Stimulated activated CD8-positive, alpha-beta memory T cell treated with anti-CD3 and anti-CD28 coated beads, Interleukin-12 subunit alpha, Interleukin-12 subunit beta, amount 100 ng/mL, for 1 hour (primary cell): ENCODE data around the gene EPB41L4B.
"Not testable (repeated sequence)": the region's sequence is repeated elsewhere in the genome, so short reads cannot be mapped to it uniquely, and the experiment has no call there.

Source experiments
- DNase-seq: peaks from one replicate; pipeline ENCODE4 v3.0.0-alpha.2; 2020; ENCODE audit warnings: low read depth

EPB41L4B gene

DNA sequence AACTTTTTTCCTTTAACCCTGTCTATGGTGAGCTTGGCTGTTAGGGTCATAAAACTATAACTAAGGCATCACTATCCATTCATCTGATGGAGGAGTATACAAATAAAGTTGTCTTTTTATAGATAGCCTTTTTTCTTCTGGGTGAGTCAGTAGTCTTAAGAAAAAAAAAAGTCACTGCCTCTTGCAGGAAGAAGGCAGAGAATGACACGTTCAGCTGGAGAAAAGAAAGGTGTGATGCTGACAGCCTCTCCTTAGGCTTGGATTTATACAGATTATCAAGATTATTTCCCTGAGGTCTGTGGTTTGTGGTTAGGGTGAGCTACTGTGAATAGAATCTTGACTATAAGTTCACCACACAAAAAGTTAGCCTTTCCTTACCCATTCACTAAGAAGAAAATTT lies 23.0 kb downstream of the EPB41L4B start:
- DNase-seq, result no peak

DNA sequence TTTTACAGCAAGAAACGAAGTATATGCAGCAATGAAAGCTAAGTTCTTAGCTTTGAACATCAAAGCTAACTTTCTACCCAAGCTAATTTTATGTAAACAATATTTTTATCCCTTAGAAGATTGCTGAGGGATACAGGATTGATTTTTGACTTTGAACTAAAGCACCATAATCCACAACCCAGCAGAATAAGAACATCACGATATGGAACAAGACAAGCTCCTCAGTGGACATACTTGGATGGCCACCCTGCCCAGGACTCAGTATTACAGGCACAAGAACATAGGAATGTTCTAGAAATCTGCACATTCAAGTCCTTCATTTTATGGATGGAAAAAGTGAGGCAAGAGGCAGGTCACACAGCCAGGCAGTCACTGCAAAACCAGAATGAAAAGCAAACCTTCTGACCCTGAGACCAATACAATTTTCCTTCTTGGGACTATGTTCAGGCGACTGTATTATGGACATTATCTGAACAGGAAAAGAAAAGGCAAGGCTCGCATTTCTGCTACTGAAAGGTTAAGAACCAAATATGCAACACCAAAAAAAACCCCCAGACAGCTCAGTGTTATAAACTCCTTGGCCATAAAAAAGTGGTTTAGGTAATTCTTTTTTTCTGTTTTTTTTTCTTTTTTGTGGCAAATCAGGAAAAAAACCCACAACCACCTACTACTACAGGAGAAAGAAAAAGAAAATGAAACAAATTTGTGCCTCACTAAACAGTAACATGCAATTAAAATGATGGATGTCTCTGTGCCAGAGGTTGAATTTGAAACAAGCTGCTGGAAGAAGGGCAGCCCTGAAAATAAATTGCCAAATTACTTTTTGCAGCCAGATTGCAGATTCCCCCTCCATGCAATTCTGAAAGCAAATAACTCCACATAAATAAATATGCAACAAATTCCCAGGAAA lies 25.4 kb downstream of the EPB41L4B start:
- no peak for DNase-seq

DNA sequence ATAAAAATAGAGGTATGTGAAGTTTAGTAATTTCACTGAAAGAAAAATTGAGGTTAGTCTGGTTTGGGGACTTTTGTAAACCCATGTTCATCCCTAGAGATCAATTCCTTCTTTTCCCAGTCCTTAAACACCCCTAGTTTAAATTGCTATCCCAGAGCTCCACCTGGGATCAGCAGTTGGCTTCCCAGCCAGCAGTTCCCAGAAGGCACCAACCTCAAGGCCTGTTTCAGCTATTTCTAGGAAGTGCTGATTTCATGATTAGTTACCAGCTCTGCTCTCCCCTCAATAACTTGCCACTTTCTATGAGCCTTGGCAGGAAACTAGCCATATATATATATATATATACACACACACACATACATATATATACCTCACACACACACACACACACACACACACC lies 30.5 kb downstream of the EPB41L4B start:
- no peak for DNase-seq

DNA sequence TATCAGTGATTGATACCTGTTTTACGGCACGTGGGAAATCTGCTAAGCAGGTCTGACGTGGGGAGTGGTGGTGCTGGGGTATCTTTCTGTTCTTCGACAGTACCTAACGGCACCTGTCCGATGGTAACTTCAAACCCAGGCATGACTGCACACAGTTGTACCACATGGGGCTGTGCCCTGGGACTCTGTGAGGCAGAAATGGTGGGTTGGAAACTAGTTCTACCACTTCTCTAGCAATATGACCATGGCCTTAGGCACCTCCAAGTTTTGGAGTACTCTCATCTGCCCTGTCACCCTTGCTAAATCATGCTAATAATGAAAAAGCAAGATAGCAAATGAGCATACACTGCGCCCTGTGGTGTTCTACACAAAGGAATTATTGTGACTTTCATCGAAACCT lies 30.9 kb downstream of the EPB41L4B start:
- DNase-seq, result no peak

DNA sequence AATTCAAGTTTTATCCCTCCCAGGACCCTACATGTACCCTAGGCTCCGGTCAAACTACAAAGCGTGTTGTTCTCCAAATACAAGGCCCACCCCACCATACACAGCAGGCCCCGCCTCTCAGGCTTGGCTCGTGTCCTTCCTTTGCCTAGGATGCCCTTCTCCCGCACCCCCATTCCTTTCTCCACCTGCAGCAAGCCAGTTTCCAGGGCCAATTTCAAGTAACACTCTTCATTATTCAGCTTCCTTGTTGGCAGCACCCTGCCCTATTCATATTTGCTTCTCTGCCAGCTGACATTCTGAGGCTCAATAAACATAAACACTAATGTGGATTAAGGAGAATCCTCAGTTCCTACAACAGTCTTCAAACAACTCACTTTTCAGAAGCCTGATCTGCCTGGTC lies 31.7 kb downstream of the EPB41L4B start:
- no peak for DNase-seq

DNA sequence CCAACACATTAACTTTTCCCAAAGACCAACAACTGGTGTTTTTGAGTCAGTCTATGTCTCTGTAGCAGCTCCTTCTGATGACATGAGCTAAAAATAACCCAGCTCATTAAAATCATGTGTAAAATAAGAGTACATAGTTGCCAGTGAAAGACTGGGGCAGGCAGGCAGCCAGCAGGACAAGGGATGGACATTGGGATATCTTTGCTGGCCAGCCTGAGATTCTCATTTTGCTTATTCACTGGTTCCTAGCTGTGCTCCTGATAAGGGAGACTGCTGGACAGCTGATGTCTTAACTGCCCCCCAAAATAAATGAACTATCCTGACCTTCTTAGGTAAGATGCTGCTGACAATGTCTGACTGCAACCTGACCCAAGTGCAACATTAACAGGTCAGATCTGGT lies 33.9 kb downstream of the EPB41L4B start:
- no peak for DNase-seq

DNA sequence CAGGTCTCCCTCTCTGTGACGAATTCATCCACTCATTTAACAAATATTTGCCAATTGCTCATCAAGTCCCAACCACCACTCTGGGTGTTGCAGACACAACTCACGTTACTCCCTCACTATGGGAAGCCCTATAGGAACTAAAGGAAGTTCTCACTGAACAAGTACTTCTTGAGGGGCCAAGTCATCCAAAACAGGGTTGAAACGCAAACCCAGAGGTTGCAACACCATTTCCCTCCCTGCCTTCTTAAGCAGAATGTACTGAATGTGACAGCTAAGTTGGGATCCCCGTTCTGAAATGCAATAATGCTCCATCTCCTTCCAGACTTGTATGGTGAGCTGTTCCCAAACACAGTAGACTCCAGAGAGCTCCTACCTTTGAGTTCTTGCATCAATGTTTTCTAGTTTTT lies 34.3 kb downstream of the EPB41L4B start:
- no peak for DNase-seq

DNA sequence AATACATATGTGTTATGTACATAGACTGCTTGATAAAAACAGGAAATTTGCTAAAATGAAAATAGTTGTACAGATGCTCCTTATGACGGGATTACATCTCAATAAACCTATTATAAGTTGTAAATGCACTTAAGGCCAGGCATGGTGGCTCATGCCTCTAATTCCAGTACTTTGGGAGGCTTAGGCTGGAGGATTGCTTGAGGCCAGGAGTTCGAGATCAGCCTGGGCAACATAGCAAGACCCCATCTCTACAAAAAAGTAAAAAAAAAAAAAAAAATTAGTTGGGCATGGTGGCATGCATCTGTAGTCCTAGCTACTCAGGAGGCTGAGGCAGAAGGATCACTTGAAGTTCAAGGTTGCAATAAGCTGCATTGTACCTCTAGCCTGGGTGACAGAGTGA lies 37.2 kb downstream of the EPB41L4B start:
- not testable (repeated sequence) for DNase-seq

DNA sequence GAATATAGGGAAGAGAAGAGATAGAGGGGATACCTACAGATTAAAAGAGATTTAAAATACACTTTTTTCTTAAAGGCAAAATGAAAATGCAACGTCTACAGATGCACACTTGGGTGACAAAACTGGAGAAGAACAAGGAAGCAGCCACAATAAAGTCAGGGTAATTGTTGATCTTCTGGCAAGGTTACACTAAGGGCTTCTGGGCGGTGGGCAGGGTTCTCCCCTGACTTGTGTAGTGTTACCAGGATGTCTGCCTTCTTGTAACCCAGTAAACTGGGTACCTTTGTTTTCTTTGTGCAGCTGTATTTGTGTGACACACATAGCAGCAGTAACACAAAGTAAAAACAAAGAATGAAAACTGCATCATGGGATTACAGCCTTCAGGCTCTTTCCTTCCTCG lies 37.8 kb downstream of the EPB41L4B start:
- no peak for DNase-seq

DNA sequence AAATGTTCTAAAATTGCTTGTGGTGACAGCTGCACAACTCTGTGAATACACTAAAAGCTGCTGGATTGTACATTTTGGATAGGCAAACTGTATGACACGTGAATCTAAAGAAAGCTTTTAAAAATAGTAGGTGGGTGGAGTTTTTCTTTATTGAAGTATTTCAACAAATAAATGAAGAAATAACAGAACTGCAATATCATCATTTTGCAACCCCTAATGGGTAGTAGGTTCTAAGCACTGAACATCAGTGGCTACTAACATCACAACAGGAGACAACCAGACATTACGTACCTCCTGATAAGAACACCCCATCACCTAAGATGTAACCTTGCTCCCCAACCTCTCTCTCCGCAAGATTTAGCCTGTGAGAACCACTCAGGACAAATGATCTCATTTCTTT lies 38.6 kb downstream of the EPB41L4B start:
- no peak for DNase-seq

DNA sequence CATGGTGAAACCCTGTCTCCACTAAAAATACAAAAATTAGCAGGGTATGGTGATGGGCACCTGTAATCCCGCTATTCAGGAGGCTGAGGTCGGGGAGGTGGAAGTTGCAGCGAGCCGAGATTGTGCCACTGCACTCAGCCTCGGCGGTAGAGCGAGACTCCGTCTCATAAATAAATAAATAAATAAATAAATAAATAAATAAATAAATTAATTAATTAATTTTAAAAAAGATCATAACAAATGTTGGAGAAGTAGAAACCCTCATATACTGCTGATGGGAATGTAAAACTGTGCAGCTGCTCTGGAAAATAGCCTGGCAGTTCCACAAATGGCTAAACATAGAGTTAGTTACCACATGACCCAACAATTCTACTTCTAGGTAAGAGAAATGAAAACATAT lies 39.3 kb downstream of the EPB41L4B start:
- DNase-seq, result no peak

DNA sequence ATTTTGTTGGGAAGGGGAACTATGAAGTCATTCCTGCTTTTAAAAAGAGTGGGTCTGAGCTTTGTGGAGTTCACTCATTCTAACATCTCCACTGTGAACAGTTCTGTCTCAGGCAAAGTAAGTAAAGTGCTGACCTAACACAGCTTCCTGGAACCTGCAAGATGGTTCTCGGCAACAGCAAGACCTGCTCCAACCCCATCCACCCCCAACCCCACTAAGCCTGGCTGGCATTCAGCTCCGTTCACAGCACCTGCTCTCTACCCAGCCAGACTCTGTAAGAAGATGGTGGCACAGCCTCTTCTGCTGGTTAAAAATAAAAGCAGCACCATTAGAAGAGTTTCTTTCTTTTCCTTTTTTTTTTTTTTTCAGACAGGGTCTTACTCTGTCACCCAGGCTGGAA lies 42.0 kb downstream of the EPB41L4B start:
- DNase-seq, result no peak

DNA sequence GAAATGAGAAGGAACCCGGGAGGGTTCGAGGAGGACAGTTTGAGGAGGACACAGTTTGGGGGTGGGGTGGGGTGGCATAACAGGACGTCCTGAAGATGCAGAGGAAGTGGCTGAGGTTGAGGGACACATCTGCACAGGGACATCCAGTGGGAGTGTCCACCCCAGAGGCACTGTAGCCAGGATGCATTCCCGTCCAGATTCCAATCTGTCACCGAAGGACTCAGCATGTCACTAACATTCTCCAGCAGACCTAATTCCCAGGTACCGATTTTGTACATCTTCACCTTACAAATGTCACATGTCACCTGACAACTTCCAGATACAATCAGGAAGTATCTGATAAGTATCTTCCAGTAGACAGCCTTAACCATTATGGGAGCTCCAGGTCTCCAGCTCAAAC lies 42.6 kb downstream of the EPB41L4B start:
- DNase-seq, result no peak

DNA sequence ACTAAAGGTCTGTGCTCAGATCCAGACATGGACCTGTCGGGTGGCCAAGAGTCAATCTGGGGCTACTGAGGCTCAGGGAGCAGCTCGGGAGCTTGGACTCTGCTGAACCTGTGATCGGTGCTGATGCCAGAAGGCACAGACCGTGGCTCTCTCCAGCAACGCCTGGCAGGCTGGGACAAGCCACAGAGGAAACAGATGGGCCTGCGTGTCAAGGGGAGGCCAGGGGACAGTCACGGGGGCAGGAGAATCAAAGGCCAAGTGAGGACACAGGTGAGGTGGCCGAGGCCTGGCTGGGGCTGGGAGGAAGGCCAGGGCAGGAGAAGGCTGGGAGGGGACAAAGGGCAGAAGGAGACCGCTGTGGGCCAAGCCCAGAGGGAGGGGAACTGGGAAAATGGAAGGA lies 43.4 kb downstream of the EPB41L4B start:
- DNase-seq, result no peak

DNA sequence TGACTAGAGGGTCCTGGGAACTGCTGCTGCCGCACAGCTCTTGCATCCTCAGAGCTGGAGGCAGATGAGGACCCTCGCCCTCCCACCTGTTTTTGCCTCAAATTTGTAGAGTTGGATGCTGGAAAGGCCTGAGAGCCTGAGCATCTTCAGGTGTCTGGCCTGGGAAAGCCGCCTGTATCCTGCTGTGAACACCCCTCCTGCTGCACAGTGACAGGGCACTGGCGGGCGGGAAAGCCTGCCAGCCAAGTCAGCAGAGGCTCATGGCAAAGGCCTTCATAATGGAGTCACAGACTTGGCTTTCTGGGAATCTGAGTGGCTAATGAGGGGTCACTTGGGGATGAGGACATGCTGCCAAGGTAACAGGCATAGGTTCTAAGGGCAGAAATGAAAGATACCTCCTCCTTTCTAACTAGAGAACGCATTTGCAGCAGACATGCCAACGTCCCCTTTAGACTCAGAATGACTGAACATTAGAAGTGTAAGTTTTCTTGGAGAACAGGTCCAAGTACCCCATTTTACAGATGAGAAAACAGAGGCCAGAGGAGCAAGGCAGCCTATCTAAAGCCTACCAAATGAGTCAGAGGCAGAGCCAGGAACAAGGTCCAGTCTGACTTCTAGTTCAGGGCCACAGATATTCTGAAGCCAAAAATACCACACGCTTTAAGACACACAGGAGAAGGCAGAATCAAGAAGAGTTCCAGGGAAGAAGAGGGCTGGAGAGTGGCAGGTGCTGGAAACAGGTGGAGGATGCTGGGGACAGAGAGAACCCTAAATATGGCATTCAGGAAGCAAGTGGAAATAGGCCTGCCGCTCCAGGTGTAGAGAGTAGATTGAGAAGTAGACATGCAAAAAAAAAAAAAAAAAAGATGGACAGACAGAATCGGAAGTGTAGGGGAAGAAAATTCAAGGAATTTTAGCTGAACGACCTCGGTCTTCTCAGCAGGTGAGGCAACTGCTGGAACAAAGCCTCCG lies 44.1 kb downstream of the EPB41L4B start:
- no peak for DNase-seq

DNA sequence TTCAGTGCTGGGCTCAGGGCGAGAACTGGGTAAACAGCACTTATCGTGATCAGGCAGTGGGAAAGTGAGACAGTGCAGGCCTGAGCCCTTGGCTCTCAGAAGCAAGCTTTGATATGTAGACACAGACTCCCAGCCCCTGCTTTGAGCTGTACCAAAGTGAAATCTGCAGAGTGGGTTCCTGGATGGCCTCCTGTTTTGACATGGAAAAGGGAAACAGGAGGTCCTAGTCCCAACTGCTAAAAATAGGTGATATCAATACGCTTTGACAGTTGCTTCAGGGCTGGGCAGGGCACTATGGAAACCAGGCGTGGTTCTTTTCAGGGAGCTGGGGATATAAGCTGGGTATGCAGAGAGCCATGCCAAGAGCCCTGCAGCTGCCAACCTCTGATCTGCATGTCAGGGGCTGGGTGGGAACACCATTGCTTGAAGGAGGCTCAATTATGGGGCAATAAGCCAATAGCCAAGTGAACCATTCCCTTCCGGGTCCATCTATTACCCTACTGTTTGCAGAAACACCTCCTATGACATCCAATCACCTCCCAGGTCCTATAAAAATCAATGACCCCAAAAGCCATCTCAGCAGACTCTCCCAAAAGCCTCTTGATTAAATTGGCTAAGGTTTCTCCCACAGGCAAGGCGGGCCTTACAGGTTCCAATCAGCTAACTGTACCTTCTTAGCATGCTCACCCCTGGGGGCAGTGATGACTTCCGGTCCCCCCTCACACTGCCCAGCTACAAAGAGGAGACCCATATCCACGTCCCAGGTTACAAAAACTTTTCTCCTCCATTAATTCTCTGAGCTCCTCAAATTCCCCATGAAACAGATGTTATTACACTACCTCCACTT lies 45.8 kb downstream of the EPB41L4B start:
- no peak for DNase-seq

DNA sequence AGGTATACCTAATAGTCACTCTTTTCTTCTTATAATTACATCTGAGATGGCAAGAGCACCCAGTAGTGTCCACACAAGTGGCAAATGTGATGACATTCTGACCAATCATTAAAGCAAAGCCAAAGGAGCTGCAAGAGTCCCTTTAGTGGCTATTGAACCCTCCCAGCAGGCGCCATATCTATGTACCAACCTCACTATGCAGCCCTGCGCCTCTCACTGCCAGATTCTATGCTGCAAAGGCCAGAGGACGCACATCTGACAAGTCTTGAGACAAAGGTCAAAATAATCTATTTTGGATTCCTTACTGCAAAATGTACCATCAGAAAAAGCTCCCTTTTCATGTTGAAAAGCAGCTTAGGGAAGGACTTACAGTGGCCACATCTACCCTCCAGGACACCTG lies 47.0 kb downstream of the EPB41L4B start:
- DNase-seq, result no peak

DNA sequence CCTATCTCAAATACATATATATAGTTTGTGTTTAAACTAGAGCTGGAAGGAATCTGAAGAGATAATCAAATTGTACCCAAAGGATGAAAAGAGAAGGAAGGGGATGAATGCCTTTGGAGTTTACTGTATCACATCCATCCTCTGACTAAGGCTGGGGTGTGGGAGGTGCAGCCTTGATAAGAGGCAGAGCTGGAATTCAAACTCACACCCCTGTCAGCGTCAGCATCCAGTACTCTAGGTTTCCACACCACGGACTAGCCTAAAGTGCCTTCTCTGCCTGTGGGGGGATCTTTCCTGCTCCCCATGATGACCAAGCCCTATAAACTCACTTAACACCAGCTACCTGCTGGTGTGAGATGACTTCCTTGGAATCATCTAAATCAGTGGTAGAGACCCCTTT lies 48.1 kb downstream of the EPB41L4B start:
- no peak for DNase-seq

DNA sequence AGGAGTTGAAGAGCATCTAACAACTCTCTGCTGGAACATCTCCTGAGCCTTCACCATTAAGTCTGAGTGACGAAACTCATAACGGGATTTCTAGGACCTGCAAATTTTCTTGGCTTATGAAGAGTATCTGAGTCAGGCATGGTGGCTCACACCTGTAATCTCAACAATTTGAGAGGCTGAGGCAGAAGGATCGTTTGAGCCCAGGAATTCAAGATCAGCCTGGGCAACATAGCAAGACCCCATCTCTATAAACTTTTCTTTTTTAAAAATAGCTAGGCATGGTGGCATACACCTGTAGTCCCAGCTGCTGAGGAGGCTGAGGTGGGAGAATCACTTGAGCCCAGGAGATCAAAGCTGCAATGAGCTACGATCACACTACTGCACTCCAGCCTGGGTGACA lies 48.8 kb downstream of the EPB41L4B start:
- DNase-seq, result no peak

DNA sequence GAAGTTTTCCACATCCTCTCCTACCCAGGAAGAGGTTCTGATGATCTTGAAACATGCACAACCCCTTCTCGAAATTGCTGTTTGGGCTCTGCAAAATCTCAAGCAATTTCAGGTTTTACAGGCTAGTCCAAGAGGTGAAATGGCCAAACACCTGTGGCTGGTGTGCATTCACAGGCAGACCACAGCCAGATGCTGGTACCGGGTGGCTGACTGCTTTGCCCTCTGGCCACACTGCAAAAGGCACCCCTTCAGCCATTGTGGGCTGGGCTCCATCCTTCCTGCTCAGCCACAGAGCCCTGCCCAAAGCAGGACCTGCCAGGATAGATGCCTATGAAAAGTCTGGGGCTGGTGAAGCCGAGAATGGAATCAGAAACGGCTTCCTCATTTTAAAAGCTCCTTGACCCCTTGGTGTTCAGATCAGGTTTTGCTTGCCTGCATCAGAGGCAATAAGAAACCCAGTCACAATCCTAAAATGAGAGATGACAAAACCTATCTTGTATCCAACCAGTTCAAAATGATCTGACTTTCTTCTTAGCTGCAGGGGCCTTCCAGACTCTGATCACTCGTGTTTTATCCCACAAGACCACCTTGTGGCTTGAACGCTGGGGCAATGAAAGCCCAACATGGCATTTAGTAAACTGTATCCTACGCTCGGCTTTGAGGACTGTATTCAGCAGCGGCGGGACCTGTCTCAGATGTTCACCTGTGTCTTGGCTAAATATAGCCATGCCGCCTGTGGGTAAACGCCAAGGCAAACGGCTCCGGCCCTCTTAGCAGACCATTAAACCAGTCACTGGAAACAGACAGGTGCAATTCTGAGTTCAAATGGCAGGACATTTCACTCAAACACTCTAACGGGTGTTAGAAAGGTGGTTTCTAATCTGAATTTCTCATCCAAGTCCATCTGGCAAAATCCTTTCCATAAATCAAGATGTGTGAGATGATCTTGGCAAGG lies 49.6 kb downstream of the EPB41L4B start:
- DNase-seq, result no peak

DNA sequence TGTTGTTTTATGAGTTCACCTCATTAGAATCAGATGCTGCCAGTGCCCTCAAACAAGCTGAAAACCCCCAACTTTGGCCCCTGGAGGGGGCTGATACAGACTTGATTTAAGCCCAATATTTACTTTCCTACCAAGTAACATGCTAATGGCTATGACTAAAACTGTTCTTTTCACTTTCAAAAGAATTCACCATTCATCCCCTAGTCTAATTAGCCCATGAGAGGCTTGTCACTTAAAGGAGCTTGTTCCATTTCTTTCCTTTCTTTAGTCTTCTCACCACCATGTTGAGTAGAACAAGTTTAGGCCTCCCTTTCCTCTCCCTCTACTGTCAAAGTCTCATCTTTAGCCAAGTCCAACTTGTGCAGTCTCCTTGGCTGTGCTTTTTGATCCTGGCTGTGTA lies 50.4 kb downstream of the EPB41L4B start:
- no peak for DNase-seq
